HG03342 (cell line): Measurements from ENCODE around the gene NME2.
"Not testable (repeated sequence)": the region's sequence is repeated elsewhere in the genome, so short reads cannot be mapped to it uniquely, and the experiment has no call there.

ENCODE experiments used
- ATAC-seq: cut with Tn5 transposase; IDR thresholded peaks from one replicate; pipeline ENCODE4 v1.9.1; 2021; ENCODE audit warnings: mild to moderate bottlenecking, moderate library complexity; ENCODE audit not compliant: unreplicated experiment

NME2 gene

DNA sequence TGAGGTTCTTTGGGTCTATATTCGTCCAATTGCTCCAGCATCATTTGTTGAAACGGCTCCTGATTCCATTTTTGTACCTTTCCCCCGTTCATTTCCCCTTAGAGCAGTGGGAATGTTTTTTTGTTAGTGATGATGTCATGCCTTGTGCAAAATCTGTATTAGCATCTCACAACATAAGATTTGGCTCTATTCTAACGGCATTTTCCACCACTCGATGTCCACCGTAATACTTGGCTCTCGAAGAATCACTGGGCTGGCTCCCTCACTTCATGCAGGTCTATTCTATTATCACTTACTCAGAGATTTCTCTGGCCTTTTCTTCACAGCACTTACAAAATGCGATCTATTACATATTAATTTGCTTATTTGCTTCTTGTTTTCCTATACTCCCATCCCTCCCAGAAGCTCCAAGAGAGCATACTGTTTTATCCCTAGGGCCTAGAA, 13.4 kb upstream of the NME2 start:
- no peak for ATAC-seq

DNA sequence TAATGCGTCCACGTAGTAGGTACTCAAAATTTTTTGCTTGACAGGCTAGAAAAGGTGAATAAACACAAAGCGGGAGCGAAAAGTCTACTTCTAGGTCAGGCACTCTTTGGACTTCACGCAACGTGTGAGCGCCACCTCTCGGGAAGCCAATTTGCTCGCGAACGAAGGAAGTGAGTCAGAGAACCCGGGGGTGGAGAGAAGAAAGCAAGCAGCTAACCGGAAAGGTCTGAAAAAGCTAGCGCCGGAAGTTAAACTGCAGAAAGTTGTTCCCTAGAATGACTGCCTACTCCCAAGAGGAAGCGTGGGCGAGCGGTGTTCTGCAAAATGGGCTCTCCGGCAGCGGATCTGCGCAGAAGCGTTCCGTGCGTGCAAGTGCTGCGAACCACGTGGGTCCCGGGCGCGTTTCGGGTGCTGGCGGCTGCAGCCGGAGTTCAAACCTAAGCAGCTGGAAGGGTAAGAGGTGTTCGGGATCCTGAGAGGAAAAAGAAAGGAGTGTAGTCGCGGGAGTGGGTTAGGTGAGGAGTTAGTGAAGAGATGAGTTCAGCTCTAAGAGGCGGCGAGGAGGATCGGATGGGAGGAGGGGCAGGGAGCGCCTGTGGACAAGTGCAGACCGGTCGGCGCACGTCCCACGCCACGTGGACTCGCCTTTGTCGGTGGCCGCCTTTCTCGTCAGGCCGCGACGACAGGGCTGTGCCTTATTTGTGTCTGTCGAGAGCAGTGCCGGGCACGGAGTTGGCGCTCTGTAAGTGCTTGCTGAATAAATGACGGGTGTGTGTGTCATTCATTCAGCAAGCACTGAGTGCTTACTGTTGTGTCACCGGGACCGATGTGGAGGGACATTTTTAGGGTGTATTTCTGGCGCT, 12.8 kb upstream of the NME2 start, which contains the start of gene NME1:
NME1 (plus strand) TSS at position 350 of the 863 bp plus-strand sequence. CDS start 2,096 bp downstream, outside the sequence.
- ATAC-seq = peak; percentile 93

GRCh38 chr17:51154176-51154575, 12.0 kb upstream of the NME2 start:
- no peak for ATAC-seq

DNA sequence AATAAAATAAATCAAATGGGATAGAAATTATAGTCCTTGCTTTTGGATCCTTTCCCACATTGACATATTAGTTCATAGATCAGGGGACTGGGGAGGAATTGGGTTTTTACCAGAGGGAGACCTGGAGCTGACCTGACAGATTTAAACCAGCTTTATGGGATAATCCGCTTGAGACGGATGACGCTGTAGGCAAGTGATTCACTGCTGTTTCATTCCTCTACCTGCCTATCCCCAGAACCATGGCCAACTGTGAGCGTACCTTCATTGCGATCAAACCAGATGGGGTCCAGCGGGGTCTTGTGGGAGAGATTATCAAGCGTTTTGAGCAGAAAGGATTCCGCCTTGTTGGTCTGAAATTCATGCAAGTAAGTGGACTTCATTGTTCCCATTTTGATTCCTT, 10.8 kb upstream of the NME2 start:
- ATAC-seq = no peak

DNA sequence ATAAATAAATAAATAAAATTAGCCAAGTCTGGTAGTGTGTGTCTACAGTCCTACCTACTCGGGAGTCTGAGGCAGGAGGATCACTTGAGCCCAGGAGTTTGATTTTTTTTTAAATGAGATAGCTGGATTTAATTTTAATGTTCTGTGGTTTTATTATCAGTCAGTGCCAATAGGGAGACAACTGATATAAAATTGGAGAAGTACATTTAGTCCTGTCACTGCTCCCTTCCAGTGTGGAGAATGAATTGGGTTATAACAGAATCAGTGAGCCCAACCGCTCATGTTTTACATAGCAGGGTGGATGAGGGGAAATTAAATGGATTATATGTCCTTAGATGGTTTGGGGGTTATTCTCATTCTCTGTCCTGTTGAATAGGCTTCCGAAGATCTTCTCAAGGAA, 6.6 kb upstream of the NME2 start:
- no peak for ATAC-seq

GRCh38 chr17:51161541-51161940, 4.7 kb upstream of the NME2 start:
- no peak for ATAC-seq

- no peak for ATAC-seq
Measured at GRCh38 chr17:51164911-51165679, 1.1 kb upstream of the NME2 start.

DNA sequence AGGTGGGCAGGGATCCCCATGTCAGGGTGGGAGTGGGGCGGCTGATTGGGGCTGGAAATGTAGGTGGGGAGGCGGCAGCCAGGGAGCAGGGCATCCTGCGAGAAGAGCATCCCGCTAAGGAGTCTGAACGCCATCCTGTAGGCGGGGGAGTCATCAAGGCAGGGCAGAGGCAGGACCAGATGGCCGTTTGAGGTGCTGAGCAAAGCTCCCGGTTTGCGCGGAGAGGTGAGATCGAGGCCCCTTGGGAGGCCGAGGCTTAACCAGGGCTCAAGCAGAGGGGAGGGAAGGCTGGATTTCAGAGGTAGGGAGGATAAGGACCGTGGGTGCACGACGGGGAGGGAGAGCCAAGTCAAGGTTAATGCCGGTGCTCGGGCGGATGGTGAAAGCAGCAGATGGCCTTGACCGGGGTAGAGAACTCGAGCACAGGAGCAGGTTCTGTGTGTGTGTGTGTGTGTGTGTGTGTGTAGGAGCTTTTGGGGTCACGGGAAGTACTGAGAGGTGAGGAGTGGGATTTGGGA, 472 bp upstream of the NME2 start:
- ATAC-seq = peak; percentile 19

DNA sequence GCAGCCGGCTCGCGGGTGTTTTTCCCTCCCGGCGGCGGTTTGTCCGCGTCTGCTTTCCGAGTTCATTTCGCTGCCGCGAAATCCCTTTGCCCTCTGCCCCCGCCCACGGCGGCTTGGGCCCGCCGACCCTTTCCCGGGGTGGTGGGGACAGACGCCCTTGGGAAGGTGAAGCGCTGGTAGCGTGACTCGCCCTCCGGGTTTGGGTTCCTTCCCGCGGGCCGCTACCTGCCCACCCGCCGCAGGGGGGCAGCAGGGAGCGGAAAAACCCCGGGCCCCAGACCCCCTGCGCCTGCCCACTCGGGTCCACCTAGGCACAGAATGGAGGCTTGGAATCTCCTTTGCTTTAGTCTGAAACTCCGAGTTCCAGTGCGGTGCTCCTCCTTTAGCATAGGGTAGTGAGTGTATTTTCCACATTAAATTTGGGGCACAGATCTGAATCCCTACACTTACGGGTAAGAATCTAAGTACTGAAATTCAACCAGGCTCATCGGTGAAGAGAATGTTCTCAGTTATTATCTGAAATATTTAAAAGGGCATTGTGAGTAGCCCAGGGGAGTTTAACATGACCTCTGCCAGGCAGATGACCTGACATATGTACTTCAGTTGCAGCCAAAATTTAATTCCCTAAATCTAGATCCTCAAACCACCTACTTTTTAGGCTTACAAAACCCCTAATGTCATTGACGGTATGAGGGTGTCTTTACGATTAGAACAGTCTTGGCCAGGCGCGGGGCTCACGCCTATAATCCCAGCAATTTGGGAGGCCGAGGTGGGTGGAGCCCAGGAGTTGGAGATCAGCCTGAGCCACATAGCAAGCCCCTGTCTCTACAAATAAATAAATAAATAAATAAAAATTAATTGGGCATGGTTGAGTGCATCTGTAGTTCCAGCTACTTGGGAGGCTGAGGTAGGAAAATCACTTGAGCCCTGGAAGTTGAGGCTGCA, 1.0 kb downstream of the NME2 start:
- peak; percentile 45 for ATAC-seq

GRCh38 chr17:51169340-51169739, 3.1 kb downstream of the NME2 start:
- no peak for ATAC-seq

DNA sequence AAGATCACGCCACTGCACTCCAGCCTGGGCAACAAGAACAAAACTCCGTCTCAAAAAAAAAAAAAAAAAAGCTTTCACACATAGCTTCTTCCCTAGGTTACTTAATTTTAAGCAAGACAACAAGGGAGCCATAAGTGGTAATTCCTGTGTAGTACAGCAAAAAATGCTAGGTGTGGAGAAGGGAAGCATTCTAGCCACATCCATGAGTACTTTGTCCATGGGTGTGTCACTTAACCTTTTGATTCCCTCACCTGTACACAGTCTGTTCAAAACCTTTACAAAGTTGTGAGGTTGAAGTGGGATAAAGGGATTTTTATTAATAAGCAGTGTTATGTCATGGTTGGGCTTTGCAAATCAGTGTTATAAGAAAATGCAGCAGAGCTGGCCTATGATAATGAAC, 4.5 kb downstream of the NME2 start:
- ATAC-seq = no peak

- ATAC-seq = not testable (repeated sequence)
Measured at GRCh38 chr17:51172030-51172429, 5.8 kb downstream of the NME2 start.

DNA sequence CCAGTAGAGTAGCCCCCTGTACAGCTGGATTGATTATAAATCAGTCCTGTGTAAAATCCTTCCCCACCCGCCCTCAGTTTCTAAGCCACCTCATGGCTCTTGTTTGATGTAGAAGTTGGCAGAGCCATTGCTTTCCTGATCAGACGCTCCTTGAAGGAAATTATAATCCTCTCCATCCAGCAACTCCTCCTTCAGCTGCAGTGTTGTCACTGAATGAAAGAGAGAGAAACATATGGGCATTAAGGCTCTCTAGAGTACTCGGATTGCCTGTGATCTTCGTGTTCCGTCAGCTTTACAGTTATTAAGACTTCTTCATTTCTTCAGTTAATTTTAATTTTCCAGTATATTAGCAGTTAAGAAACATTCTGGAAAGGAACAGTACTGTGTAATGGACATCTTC, 14.3 kb downstream of the NME2 start:
- no peak for ATAC-seq

GRCh38 chr17:51184124-51184523, 17.9 kb downstream of the NME2 start:
- ATAC-seq = no peak

- ATAC-seq = no peak
Measured at GRCh38 chr17:51185763-51186332, 19.6 kb downstream of the NME2 start.

DNA sequence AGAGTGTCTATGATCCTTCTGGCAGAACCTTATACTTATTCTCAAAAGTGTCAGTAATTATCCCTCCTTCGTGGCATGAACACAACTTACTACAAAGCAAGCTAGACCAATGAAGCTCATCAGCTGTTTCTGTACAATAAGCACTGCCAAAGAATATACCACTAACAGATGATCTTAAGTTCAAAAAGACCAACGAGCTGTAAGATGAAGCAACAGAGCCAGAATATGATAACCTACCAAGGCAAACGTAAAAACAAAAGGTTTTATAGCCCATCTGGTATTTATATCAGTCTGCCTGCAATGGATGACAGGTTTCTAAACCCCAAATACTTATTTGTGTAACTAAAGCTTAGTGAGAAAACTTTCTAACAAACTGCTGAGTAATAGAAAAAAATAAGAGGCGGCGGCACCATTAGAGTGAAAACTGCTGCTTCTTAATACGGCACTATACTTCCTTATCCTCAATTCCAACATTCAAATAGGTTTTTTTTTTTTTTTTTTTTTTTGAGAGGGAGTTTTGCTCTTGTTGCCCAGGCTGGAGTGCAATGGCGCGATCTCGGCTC, 22.1 kb downstream of the NME2 start:
- ATAC-seq = no peak

DNA sequence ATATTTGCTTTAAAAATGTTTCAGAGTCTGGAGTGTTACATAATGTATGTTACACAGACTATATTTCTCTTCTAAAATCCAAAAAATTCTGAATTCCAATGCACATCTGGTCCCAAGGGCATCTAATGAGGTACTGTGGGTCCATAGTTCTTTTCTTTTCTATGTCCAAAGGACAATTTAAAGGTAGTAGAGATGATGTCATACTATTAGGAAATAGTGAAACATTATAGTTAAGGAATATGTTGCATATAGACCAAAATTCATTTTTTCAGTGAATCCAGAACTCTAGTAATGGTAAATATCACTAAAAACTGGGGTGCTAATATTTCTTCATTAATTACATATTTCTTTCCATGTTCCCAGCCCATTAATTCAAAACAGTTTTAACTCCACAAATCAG, 23.0 kb downstream of the NME2 start:
- ATAC-seq = no peak

DNA sequence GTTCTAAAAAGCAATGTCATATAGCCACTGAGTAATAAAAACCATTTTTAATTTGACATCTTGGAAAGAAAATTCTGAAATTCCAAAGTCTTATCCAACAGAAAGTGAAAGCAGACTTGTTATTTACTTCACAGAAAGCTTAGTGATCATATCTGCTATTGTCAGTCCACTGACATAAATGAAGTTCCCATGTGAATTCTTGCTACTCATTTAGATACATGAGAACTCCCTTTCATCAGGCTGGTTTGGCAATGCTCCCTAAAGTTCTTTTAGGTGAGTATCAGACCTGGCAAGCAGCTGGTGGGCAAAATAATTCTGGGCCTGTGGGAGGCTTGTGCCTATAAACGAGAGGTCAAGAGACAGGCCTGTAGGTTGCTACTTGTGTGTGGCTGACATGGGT, 23.4 kb downstream of the NME2 start:
- no peak for ATAC-seq

DNA sequence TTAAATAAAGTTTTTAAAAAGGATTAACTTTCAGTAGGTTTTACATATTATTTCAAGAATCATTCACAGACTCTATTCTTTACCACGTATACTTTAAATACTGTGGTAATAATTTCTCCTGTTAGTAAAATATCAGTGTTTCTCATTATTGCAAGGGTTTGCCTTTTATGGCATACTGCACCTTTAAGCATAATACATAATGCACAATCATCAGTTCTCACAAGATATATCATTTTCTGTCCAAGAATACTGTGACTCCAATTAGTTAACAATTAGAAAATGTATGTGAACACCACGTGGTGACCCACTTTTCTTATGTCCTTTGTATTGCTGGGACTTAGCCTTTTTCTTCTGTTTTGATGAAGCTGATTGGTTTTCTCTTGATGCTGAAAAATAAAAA, 25.7 kb downstream of the NME2 start:
- ATAC-seq = no peak

DNA sequence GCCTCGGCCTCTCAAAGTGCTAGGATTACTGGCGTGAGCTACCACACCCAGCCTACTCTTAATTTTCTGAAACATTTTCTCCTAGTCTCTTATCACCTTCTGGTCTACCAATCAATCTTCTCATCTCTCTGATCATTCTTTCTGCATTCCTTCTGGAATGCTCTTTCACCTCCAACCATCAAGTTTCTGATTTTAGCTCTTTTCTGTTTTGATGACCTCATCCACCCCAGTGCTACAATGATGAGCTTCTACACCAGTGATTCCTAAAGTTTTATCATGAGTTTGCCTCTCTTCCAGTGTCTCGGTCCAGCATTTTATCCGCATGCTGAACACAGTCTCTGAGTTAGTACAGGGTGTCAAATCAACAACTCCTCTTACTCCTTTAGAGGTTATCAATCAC, 31.5 kb downstream of the NME2 start:
- no peak for ATAC-seq
